SJCRH30 (cell line): ENCODE results near the gene DSC1. TPM values are rescaled to one million over a fixed set of nuclear protein-coding genes. Genes with fewer than 3 reads are reported as not detected.
"Not testable (repeated sequence)": the region's sequence is repeated elsewhere in the genome, so short reads cannot be mapped to it uniquely, and the experiment has no call there.

Experiments
- DNase-seq, 2 experiments: peaks; one replicate each; pipeline ENCODE4 v3.0.0-alpha.2; 2015 to 2020
- H3K27ac ChIP-seq: fragments of 250-450 bp; sonication (Bioruptor Pico); 2 replicates; pipeline ENCODE4 v1.5.1; 2020; ENCODE audit warnings: mild to moderate bottlenecking, moderate library complexity
- H3K27me3 ChIP-seq: fragments of 250-450 bp; sonication (Bioruptor Pico); 2 replicates; pipeline ENCODE4 v1.5.1; 2020; ENCODE audit warnings: mild to moderate bottlenecking, moderate library complexity
- H3K36me3 ChIP-seq: fragments of 250-450 bp; sonication (Bioruptor Pico); 2 replicates; pipeline ENCODE4 v1.5.1; 2020; ENCODE audit warnings: mild to moderate bottlenecking, moderate library complexity
- H3K4me1 ChIP-seq: fragments of 250-450 bp; sonication (Bioruptor Pico); 2 replicates; pipeline ENCODE4 v1.5.1; 2020; ENCODE audit warnings: mild to moderate bottlenecking, moderate library complexity
- H3K4me3 ChIP-seq: fragments of 250-450 bp; sonication (Bioruptor Pico); 2 replicates; pipeline ENCODE4 v1.5.1; 2020; ENCODE audit warnings: mild to moderate bottlenecking, moderate library complexity
- H3K9me3 ChIP-seq: fragments of 250-450 bp; sonication (Bioruptor Pico); replicated peaks from 2 replicates; pipeline ENCODE4 v1.5.1; 2020; ENCODE audit warnings: mild to moderate bottlenecking, moderate library complexity
- total RNA-seq: library from RNA; depleted of rRNA; stranded (reverse); fragments of >200 nt; shearing (Covaris generic); gene quantifications from 2 replicates; pipeline ENCODE4 v1.2.3, GENCODE V29; 2014

Gene DSC1
- total RNA-seq, 1 experiment from 2014 or later = not detected

GRCh38 chr18:31149351-31149750 is 13.3 kb downstream of the DSC1 start:
- Histone ChIP-seq H3K27ac (no peak overlapping the region), H3K9me3 (no peaks in the 10 kb centered on the region), H3K36me3 (no peaks in the 10 kb centered on the region), H3K27me3 (no peaks in the 10 kb centered on the region), H3K4me3 (no peak overlapping the region), H3K4me1 (no peaks in the 10 kb centered on the region)
- no peak for DNase-seq

GRCh38 chr18:31148600-31148999 is 14.1 kb downstream of the DSC1 start:
- Histone ChIP-seq H3K9me3 (no peaks in the 10 kb centered on the region), H3K36me3 (no peaks in the 10 kb centered on the region), H3K27ac (no peak overlapping the region), H3K4me3 (no peak overlapping the region), H3K4me1 (no peaks in the 10 kb centered on the region), H3K27me3 (no peaks in the 10 kb centered on the region)
- no peak for DNase-seq

- Histone ChIP-seq H3K4me1 (no peaks in the 10 kb centered on the region), H3K36me3 (no peaks in the 10 kb centered on the region), H3K4me3 (no peak overlapping the region), H3K9me3 (no peaks in the 10 kb centered on the region), H3K27ac (no peak overlapping the region), H3K27me3 (no peaks in the 10 kb centered on the region)
- no peak for DNase-seq
These were observed 15.8 kb downstream of the DSC1 start for GRCh38 chr18:31146809-31147208.

GRCh38 chr18:31143025-31143424 is 19.6 kb downstream of the DSC1 start:
- H3K27ac ChIP-seq = no peak overlapping the region
- H3K4me3 ChIP-seq = no peak overlapping the region
- H3K4me1 ChIP-seq = no peaks in the 10 kb centered on the region
- no peak for DNase-seq
- no peaks in the 10 kb centered on the region for H3K9me3 ChIP-seq
- no peaks in the 10 kb centered on the region for H3K27me3 ChIP-seq
- no peaks in the 10 kb centered on the region for H3K36me3 ChIP-seq

GRCh38 chr18:31138709-31139108 is 23.9 kb downstream of the DSC1 start:
- H3K4me1 ChIP-seq = no peaks in the 10 kb centered on the region
- DNase-seq = no peak
- H3K27me3 ChIP-seq = no peaks in the 10 kb centered on the region

DNA sequence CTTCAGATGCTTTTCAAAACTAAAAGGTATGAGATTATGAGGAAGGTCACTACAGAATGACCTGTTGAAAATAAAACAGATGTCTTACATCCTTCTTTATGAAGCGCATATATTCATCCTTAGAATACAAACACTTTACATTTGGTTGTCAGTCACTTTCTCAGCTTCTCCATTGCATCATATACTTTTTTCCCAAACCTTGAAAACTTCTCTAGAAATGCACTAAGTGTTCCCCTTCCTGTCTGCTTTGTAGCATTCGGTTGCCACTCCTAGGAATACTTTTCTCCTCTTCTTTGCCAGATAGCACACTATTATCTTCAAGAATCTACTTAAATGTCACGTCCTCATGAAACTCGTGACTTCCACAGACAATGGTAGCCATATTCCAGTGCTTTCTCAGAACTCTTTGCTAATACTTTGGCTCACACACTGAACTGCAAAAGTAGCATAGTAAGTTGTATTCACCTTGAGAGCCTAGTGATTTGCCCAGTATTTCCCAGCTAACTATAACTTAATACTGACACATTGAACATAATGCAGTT is 27.6 kb downstream of the DSC1 start:
- no peak for DNase-seq
- no peaks in the 10 kb centered on the region for H3K4me1 ChIP-seq
- no peaks in the 10 kb centered on the region for H3K27me3 ChIP-seq
- H3K9me3 ChIP-seq = no peaks in the 10 kb centered on the region
- no peaks in the 10 kb centered on the region for H3K36me3 ChIP-seq
- H3K4me3 ChIP-seq = no peak overlapping the region
- H3K27ac ChIP-seq = no peak overlapping the region

More at GRCh38 chr18:31138709-31139108, 23.9 kb downstream of the DSC1 start:
- no peaks in the 10 kb centered on the region for H3K36me3 ChIP-seq
- H3K4me3 ChIP-seq = no peak overlapping the region
- no peak overlapping the region for H3K27ac ChIP-seq
- H3K9me3 ChIP-seq = no peaks in the 10 kb centered on the region

- DNase-seq = no peak
- Histone ChIP-seq H3K4me1 (no peaks in the 10 kb centered on the region), H3K4me3 (no peak overlapping the region), H3K9me3 (no peaks in the 10 kb centered on the region), H3K27me3 (no peaks in the 10 kb centered on the region), H3K36me3 (no peaks in the 10 kb centered on the region), H3K27ac (no peak overlapping the region)
These were observed 33.1 kb downstream of the DSC1 start for GRCh38 chr18:31129398-31130115.

- H3K36me3 ChIP-seq = no peaks in the 10 kb centered on the region
- no peaks in the 10 kb centered on the region for H3K4me1 ChIP-seq
- no peak for DNase-seq
- no peak overlapping the region for H3K27ac ChIP-seq
- no peaks in the 10 kb centered on the region for H3K27me3 ChIP-seq
- H3K4me3 ChIP-seq = no peak overlapping the region
- H3K9me3 ChIP-seq = no peaks in the 10 kb centered on the region
These were observed 36.8 kb downstream of the DSC1 start for GRCh38 chr18:31125878-31126277.

GRCh38 chr18:31123125-31123524 is 39.5 kb downstream of the DSC1 start:
- not testable (repeated sequence) for H3K9me3 ChIP-seq, H3K4me1 ChIP-seq, H3K27ac ChIP-seq, H3K27me3 ChIP-seq, H3K4me3 ChIP-seq, DNase-seq, H3K36me3 ChIP-seq

- H3K4me1 ChIP-seq = no peaks in the 10 kb centered on the region
- no peaks in the 10 kb centered on the region for H3K36me3 ChIP-seq
- no peak overlapping the region for H3K27ac ChIP-seq
- no peak for DNase-seq
- H3K4me3 ChIP-seq = no peak overlapping the region
- no peaks in the 10 kb centered on the region for H3K27me3 ChIP-seq
- no peaks in the 10 kb centered on the region for H3K9me3 ChIP-seq
These were observed 42.1 kb downstream of the DSC1 start for GRCh38 chr18:31120594-31120993.

DNA sequence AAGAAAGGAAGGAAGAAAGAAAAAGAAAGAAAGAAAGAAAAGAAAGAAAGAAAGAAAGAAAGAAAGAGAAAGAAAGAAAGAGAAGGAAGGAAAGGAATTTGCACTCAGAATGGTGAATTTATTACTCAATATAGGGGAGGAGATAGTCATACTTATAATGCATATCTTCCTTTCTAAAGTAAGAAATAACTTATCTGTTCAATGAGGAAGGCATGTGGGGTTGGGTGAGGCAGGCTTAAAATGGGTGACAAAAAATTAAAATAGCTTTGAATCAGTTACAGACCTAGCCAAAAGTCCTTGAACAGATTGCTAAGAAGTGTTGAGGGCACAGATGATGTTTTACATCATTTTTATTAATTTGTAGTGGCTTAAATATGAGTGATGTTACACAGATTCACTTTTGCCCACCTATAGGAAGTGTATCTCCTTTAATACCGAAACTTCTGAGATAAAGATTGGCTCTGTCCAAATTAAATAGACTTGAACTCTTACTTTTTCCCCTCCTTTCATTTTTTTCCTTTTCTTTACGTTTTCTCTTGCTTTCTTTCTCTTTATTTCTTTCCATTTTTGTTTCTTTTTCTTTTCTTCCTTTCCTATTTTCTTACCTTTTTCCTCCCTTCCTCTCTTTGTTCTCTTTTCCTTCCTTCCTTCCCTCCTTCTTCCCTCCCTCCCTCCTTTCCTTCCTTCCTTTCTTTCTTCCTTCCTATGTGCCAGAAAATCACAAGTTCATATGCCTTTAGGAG is 45.6 kb downstream of the DSC1 start:
- no peaks in the 10 kb centered on the region for H3K27me3 ChIP-seq
- H3K9me3 ChIP-seq = no peaks in the 10 kb centered on the region
- no peaks in the 10 kb centered on the region for H3K36me3 ChIP-seq
- DNase-seq = no peak
- H3K4me1 ChIP-seq = no peaks in the 10 kb centered on the region
- H3K4me3 ChIP-seq = no peak overlapping the region
- H3K27ac ChIP-seq = no peak overlapping the region

GRCh38 chr18:31112804-31113203 is 49.9 kb downstream of the DSC1 start:
- no peaks in the 10 kb centered on the region for H3K9me3 ChIP-seq
- H3K27ac ChIP-seq = no peak overlapping the region
- DNase-seq = no peak
- H3K4me3 ChIP-seq = no peak overlapping the region
- H3K4me1 ChIP-seq = no peaks in the 10 kb centered on the region
- no peaks in the 10 kb centered on the region for H3K36me3 ChIP-seq
- H3K27me3 ChIP-seq = no peaks in the 10 kb centered on the region

DNA sequence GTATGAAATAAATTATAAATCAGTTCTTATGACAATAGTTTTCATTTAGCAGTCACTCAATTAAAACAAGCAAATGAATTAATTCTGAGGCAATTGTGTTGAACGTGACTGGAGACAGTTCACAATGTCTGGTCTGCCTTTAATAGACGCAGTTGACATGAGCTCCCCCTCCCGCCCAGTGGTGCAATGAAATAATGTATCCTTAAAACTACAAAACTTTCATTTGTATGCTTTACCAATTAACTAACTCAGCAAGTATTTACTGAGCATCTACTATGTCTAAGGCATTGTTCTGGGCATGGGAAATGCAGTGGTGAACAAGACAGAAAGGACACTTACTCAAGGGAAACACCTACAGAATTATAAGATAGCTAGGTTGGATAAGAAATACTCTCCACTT is 56.9 kb downstream of the DSC1 start:
- H3K4me3 ChIP-seq = no peak overlapping the region
- no peaks in the 10 kb centered on the region for H3K4me1 ChIP-seq
- no peaks in the 10 kb centered on the region for H3K36me3 ChIP-seq
- DNase-seq = no peak
- no peaks in the 10 kb centered on the region for H3K9me3 ChIP-seq
- no peaks in the 10 kb centered on the region for H3K27me3 ChIP-seq
- H3K27ac ChIP-seq = no peak overlapping the region

DNA sequence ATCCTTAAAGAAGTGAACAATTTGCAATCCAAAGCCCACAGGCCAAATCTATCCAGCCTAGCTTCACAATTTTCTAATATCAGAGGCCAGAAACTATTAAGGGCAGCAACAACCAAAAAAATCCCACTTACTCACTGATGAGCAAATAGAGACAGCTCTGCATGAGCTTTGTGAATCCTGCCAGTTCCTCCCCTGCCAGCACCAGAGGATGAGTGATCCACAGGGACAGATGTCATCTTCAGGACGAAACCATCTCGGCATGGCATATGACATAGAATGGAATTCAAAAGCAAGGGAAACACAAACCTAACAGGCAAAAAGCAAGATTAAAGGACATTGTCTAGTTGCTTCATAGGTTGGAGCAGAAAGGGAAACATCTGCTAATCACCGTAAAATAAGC is 58.2 kb downstream of the DSC1 start:
- no peaks in the 10 kb centered on the region for H3K36me3 ChIP-seq
- no peak for DNase-seq
- H3K4me3 ChIP-seq = no peak overlapping the region
- H3K27ac ChIP-seq = no peak overlapping the region
- no peaks in the 10 kb centered on the region for H3K4me1 ChIP-seq
- H3K27me3 ChIP-seq = no peaks in the 10 kb centered on the region
- H3K9me3 ChIP-seq = no peaks in the 10 kb centered on the region

- H3K27me3 ChIP-seq = no peaks in the 10 kb centered on the region
- H3K4me1 ChIP-seq = no peaks in the 10 kb centered on the region
- no peak overlapping the region for H3K4me3 ChIP-seq
- H3K9me3 ChIP-seq = no peaks in the 10 kb centered on the region
- H3K36me3 ChIP-seq = no peaks in the 10 kb centered on the region
- DNase-seq = no peak
- H3K27ac ChIP-seq = no peak overlapping the region
These were observed 59.2 kb downstream of the DSC1 start for GRCh38 chr18:31103423-31103822.
